ENCODE data around the gene PPIC. TPM values are rescaled to one million over a fixed set of nuclear protein-coding genes. Genes with fewer than 3 reads are reported as not detected.

The PPIC gene
- total RNA-seq, 2 donors from 2014 or later = not detected

DNA sequence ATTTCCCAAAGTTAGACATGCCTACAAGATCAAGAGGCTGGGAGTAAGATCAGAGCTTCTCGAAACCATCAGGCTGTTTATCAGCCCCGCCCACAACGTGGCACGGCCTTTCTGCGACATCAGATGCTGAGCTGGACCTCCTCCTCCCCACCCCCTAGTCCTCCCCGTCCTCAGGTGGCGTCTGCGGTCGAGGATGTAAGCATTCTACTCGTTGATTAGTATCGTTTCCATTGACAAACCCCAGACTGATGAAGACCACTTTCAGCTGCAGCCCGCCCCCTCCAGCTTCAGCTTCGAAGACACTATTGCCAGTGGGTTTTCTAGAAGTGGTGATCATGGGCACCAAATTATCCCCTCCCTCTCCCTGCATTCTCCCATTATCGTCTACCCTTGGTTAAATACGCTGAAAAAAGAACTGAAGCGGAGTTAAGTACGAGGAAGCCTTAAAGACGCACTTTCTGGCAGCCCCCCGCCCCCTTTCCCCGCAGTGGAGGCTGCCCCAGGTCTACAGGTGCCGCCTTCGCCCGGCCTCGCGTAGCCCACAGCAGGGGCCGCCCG, 1.1 kb downstream of the PPIC start:
- H3K9me3 Mint-ChIP-seq = no peaks in the 10 kb centered on the region
- H3K27ac Mint-ChIP-seq = no peak overlapping the region
- DNase-seq (ENCODE audit: low spot score in 2 of 2) (peak in 1 of 2 donors; percentile 4), ATAC-seq (peak in 1 of 2 donors; percentile 15)
- peaks cover 0 to 11% of the 10 kb centered on the region in 2 donors for H3K36me3 Mint-ChIP-seq

DNA sequence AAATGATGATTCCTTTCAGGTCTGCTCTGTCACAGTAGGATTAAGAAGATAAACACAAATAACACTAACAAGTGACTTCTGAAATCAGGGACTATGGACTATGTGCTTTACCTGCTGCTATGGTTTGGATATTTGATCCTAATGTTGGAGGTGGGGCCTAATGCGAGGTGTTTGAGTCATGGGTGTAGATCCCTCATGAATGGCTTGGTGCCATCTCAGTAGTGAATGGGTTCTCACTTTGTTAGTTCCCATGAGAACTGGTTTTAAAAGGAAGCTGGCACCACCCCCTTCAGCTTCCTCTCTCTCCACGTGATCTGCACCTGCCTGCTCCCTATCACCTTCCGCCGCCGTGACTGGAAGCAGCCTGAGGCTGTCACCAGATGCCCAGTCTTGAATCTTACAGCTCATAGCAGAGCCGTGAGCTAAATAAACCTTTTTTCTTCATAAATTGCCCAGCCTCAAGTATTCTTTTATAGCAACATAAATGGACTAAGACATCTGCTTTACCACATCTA, 3.3 kb downstream of the PPIC start:
- no peaks in the 10 kb centered on the region for H3K9me3 Mint-ChIP-seq
- ATAC-seq (no peak), DNase-seq (ENCODE audit: low spot score in 2 of 2) (no peak)
- H3K27ac Mint-ChIP-seq = no peak overlapping the region
- H3K36me3 Mint-ChIP-seq = peaks cover 0 to 11% of the 10 kb centered on the region in 2 donors

GRCh38 chr5:123028222-123028621, 8.3 kb downstream of the PPIC start:
- no peaks in the 10 kb centered on the region for H3K36me3 Mint-ChIP-seq
- no peaks in the 10 kb centered on the region for H3K9me3 Mint-ChIP-seq
- no peak overlapping the region for H3K27ac Mint-ChIP-seq
- no peak for DNase-seq (ENCODE audit: low spot score in 2 of 2)
- ATAC-seq = no peak

DNA sequence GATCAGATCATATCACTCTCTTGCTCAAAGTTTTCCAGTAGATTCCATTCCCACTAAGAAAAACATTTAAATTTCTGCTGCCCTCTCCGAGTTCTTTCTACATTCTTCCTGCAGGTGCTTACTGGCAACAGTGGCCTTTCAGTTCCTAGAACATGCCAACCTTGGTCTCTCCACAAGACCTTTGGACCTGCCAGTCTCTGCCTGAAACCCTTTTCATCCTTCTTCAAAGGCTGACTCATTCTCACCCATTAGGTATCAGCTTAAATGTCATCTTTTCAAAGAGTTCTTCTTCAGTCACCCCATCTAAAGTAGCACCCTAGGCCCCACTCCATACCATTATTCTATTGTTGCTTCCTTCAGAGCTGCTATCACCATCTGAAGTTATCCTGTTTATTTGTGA, 21.8 kb downstream of the PPIC start:
- peak; percentile 28 to 43 for ATAC-seq
- no peaks in the 10 kb centered on the region for H3K9me3 Mint-ChIP-seq

GRCh38 chr5:123012321-123012720, 24.2 kb downstream of the PPIC start:
- Mint-ChIP-seq H3K27ac (no peak overlapping the region), H3K9me3 (no peaks in the 10 kb centered on the region), H3K36me3 (no peaks in the 10 kb centered on the region)
- ATAC-seq (no peak), DNase-seq (ENCODE audit: low spot score in 2 of 2) (no peak)

More for the DNA sequence above, 21.8 kb downstream of the PPIC start:
- Mint-ChIP-seq H3K36me3 (no peaks in the 10 kb centered on the region), H3K27ac (no peak overlapping the region)
- DNase-seq (ENCODE audit: low spot score in 2 of 2) = no peak

DNA sequence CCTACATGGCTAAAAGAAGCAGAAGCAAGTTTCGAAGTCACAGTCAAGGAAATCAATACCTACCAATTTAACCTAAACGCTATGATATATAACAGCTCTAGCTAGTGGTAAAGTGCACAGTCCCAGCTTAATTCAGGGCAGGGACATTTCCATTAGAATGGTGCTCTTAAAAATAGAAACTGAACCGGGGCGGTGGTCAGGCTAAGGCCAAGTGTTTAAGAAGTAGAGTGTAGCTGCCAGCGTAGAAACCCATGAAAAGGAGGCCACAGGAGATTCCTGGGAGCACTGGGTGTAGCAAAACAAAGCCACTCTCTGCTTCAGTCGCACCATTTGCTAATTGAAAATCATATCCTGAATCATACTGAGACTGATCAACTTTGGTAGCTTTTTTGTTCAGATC, 28.8 kb downstream of the PPIC start:
- H3K27ac Mint-ChIP-seq = no peak overlapping the region
- ATAC-seq = no peak

GRCh38 chr5:123007182-123007581, 29.3 kb downstream of the PPIC start:
- DNase-seq (ENCODE audit: low spot score in 2 of 2) (no peak), ATAC-seq (no peak)
- H3K36me3 Mint-ChIP-seq = no peaks in the 10 kb centered on the region
- no peaks in the 10 kb centered on the region for H3K9me3 Mint-ChIP-seq
- H3K27ac Mint-ChIP-seq = no peak overlapping the region

More for the DNA sequence above, 28.8 kb downstream of the PPIC start:
- Mint-ChIP-seq H3K36me3 (no peaks in the 10 kb centered on the region), H3K9me3 (no peaks in the 10 kb centered on the region)
- DNase-seq (ENCODE audit: low spot score in 2 of 2) = no peak

- Mint-ChIP-seq H3K27ac (no peak overlapping the region), H3K9me3 (no peaks in the 10 kb centered on the region), H3K36me3 (no peaks in the 10 kb centered on the region)
- no peak for DNase-seq (ENCODE audit: low spot score in 2 of 2)
- ATAC-seq = no peak
These were observed 34.7 kb downstream of the PPIC start for GRCh38 chr5:123001808-123002207.

DNA sequence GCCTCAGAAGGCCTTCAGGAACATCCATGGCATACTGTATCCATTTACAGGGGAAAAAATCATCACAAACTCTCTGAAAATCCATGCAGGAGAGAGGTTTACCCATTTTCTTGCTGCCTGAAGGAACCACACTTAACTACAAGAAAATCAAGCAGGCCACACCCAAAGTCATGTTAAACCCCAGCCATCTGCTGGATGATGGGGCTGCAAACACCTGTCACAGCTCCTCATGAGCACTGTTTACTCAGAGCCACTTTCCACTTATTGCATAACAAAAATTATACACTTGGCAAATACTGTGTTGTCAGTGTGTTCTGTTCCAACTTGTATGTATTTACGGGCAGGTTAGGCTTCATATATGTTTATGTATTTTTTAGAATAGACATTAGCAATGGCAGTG, 35.8 kb downstream of the PPIC start:
- ATAC-seq = no peak
- Mint-ChIP-seq H3K27ac (no peak overlapping the region), H3K9me3 (no peaks in the 10 kb centered on the region), H3K36me3 (no peaks in the 10 kb centered on the region)
- no peak for DNase-seq (ENCODE audit: low spot score in 2 of 2)

DNA sequence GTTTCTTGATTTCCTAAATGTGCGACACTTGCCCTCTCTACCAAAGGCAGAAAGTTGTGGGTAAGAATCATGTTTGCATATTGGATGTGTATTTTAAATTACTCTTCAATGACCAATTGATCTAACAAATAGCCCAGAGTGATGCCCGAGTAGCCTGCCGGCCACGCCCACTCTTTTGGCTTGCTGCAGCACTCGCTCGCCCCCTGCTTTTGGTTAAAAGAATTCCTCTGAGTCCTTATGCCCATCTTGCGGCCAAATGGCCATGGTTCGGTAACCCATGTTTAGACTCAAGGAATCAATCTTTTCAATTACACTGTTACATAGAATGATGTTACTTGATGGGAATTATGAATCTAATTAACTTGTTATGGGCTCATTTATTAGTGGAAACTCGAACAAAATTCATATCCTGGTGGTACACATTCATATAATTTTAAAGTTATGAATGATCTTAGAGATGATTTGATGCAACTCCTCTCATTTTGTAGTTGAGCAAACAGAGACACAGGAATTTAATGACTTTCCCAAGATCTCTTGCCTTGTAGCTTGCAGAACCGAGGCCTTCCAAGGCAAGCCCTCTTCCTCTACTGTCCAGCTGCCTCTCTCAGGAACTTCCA, 36.5 kb downstream of the PPIC start:
- no peaks in the 10 kb centered on the region for H3K9me3 Mint-ChIP-seq
- ATAC-seq = peak in 1 of 2 donors; percentile 43
- no peak overlapping the region for H3K27ac Mint-ChIP-seq
- peak in 1 of 2 donors; percentile 35 for DNase-seq (ENCODE audit: low spot score in 2 of 2)
- H3K36me3 Mint-ChIP-seq = no peaks in the 10 kb centered on the region

- H3K36me3 Mint-ChIP-seq = no peaks in the 10 kb centered on the region
- H3K9me3 Mint-ChIP-seq = no peaks in the 10 kb centered on the region
- H3K27ac Mint-ChIP-seq = no peak overlapping the region
- ATAC-seq (no peak), DNase-seq (ENCODE audit: low spot score in 2 of 2) (no peak)
These were observed 39.2 kb downstream of the PPIC start for GRCh38 chr5:122997294-122997693.

DNA sequence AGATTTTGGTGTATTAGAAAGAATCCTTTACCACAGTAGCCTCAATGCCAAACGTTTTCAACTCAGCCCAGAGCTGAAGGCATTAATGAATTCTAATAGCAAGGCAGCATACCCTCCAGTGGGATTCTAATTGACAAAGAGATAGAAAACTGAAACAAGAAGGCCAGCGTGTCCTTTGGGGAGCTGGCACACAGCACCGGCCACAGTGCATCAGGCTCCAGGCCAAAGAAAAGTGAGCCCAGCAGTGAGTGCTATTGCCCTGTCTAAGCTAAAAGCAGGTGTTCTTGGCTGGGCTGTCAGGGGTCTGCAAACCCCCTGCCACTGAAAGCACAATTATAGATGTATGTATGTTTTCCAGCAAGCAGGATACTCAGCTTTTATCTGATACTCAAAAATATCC, 40.4 kb downstream of the PPIC start:
- ATAC-seq (no peak), DNase-seq (ENCODE audit: low spot score in 2 of 2) (no peak)
- Mint-ChIP-seq H3K9me3 (no peaks in the 10 kb centered on the region), H3K36me3 (no peaks in the 10 kb centered on the region), H3K27ac (no peak overlapping the region)

GRCh38 chr5:122985954-122986721, 50.4 kb downstream of the PPIC start:
- ATAC-seq = peak in 1 of 2 donors; percentile 35
- H3K9me3 Mint-ChIP-seq = no peaks in the 10 kb centered on the region
- no peak overlapping the region for H3K27ac Mint-ChIP-seq
- no peak for DNase-seq (ENCODE audit: low spot score in 2 of 2)
- no peaks in the 10 kb centered on the region for H3K36me3 Mint-ChIP-seq

DNA sequence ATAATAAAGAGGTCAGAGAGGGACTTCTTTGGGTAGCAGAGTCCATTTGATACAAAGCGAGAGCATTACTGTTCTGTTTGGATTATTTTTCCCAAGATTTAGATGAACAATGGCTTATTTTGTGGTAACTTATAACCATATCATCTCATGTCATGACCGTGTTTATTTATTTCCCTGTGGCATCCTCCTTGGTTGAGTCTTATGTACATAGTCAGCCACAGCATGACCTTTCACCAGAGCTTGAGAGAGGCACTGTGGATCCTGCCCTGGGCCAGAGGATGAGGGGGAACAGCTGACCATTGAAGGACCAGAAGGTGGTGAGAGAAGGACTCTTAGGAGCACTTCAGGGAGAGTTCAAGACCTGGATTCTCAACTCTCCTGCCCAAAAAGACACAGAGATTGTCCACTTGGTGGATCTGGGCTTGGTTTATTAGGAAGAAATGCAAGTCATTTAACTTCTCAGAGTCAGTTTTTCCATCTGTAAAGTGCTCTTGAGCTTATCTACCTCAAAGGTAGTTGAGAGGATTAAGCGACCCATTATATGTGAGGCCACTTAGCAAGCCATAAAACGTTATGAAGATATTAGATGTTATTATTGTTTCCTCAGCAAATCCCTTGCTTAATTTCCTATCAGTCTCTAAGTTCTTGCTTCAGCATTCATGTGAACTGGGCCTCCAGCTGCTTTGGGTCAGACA, 51.4 kb downstream of the PPIC start:
- Mint-ChIP-seq H3K9me3 (no peaks in the 10 kb centered on the region), H3K27ac (no peak overlapping the region), H3K36me3 (no peaks in the 10 kb centered on the region)
- DNase-seq (ENCODE audit: low spot score in 2 of 2) (no peak), ATAC-seq (no peak)

GRCh38 chr5:122984425-122984824, 52.1 kb downstream of the PPIC start:
- Mint-ChIP-seq H3K27ac (no peak overlapping the region), H3K36me3 (no peaks in the 10 kb centered on the region), H3K9me3 (no peaks in the 10 kb centered on the region)
- ATAC-seq (no peak), DNase-seq (ENCODE audit: low spot score in 2 of 2) (no peak)

- H3K9me3 Mint-ChIP-seq = no peaks in the 10 kb centered on the region
- DNase-seq (ENCODE audit: low spot score in 2 of 2) = no peak
- no peak for ATAC-seq
- H3K27ac Mint-ChIP-seq = no peak overlapping the region
- no peaks in the 10 kb centered on the region for H3K36me3 Mint-ChIP-seq
These were observed 54.1 kb downstream of the PPIC start for GRCh38 chr5:122982376-122982775.

- DNase-seq (ENCODE audit: low spot score in 2 of 2) = no peak
- Mint-ChIP-seq H3K36me3 (no peaks in the 10 kb centered on the region), H3K27ac (no peak overlapping the region), H3K9me3 (no peaks in the 10 kb centered on the region)
- ATAC-seq = no peak
These were observed 54.7 kb downstream of the PPIC start for GRCh38 chr5:122981846-122982245.
